ENCODE results near the gene SDK2.

Gene SDK2

DNA sequence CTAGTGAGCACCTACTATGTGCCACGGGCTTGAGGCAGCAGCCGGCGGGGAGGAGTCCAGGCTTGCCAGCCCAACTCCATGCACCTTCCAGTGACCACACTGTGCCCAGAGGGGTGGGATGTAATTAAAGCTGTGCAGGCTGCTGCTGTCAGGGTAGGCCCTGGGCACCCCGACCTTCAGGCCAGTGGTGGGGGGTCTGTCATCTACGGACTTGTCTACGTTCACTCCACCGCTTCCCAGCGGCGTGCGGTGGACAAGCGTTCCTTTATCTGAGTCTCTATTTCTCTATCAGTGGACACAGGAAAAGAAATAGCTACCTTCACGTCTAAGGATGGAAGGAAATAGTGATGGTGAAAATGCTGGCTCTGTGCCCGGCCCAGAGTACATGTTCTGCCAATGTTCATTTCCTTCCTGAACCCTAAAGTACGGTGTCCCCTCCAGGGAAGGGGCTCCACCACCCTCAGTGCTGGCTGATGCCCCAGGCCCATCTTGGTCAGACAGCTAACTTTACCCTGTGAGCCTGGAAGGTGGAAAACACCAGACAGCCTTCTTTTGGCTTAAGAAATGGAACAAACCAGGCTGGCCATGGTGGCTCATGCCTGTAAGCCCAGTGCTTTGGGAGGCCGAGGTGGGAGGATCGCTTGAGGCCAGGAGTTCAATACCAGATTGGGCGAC lies 135.2 kb downstream of the SDK2 start:
- TF ChIP-seq SIN3A (IDR thresholded peaks at IDR 0.05; ENCODE audit: borderline replicate concordance, insufficient read depth, low read length) (no peak), REST (IDR thresholded peaks at IDR 0.05; ENCODE audit: insufficient read depth in 1 of 2, low read depth in 2 of 2, low read length in 2 of 2) (no peak), POLR2AphosphoS5 (IDR thresholded peaks at IDR 0.05; ENCODE audit: low read depth, low read length) (no peak), FOXP2 (optimal IDR thresholded peaks at IDR 0.05; ENCODE audit: borderline replicate concordance, extremely low read depth, extremely low read length, insufficient read depth) (no peak), TAF1 (IDR thresholded peaks at IDR 0.05; ENCODE audit: borderline replicate concordance, insufficient read depth, low read length) (no peak)

- no peak for TF ChIP-seq FOXP2 (optimal IDR thresholded peaks at IDR 0.05; ENCODE audit: borderline replicate concordance, extremely low read depth, extremely low read length, insufficient read depth)
- no peak for TF ChIP-seq TAF1 (IDR thresholded peaks at IDR 0.05; ENCODE audit: borderline replicate concordance, insufficient read depth, low read length)
- TF ChIP-seq POLR2AphosphoS5 (IDR thresholded peaks at IDR 0.05; ENCODE audit: low read depth, low read length): no peak
- no peak for TF ChIP-seq SIN3A (IDR thresholded peaks at IDR 0.05; ENCODE audit: borderline replicate concordance, insufficient read depth, low read length)
- no peak for TF ChIP-seq REST (IDR thresholded peaks at IDR 0.05; ENCODE audit: insufficient read depth in 1 of 2, low read depth in 2 of 2, low read length in 2 of 2)
Measured at GRCh38 chr17:73508057-73508930, 136.0 kb downstream of the SDK2 start.

- TF ChIP-seq SIN3A (IDR thresholded peaks at IDR 0.05; ENCODE audit: borderline replicate concordance, insufficient read depth, low read length) (no peak), POLR2AphosphoS5 (IDR thresholded peaks at IDR 0.05; ENCODE audit: low read depth, low read length) (no peak), TAF1 (IDR thresholded peaks at IDR 0.05; ENCODE audit: borderline replicate concordance, insufficient read depth, low read length) (no peak), FOXP2 (optimal IDR thresholded peaks at IDR 0.05; ENCODE audit: borderline replicate concordance, extremely low read depth, extremely low read length, insufficient read depth) (no peak), REST (IDR thresholded peaks at IDR 0.05; ENCODE audit: insufficient read depth in 1 of 2, low read depth in 2 of 2, low read length in 2 of 2) (no peak)
Measured at GRCh38 chr17:73506470-73507435, 137.5 kb downstream of the SDK2 start.

DNA sequence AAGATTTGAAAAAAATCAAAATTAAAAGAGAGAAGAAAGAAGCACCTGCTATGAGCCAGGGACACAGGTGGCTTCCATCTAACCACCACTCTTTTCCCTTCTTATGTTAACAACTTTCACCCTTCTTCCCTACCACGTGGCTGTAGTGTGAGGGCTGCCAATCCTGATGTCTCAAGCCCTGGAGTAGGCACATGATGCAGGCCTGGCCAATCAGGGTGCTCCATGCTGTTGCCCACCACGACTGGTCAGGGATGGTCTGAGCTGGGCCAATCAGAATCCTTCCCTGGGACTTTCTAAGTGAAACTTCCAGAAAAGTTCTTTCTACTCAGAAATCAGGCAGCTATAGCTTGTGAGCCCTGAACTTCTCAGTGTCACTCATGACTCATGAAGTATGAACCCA lies 140.7 kb downstream of the SDK2 start:
- no peak for TF ChIP-seq SIN3A (IDR thresholded peaks at IDR 0.05; ENCODE audit: borderline replicate concordance, insufficient read depth, low read length)
- TF ChIP-seq POLR2AphosphoS5 (IDR thresholded peaks at IDR 0.05; ENCODE audit: low read depth, low read length): no peak
- TF ChIP-seq REST (IDR thresholded peaks at IDR 0.05; ENCODE audit: insufficient read depth in 1 of 2, low read depth in 2 of 2, low read length in 2 of 2): no peak
- TF ChIP-seq TAF1 (IDR thresholded peaks at IDR 0.05; ENCODE audit: borderline replicate concordance, insufficient read depth, low read length): no peak
- no peak for TF ChIP-seq FOXP2 (optimal IDR thresholded peaks at IDR 0.05; ENCODE audit: borderline replicate concordance, extremely low read depth, extremely low read length, insufficient read depth)
